Fibroblast of peridontal ligament (primary cell): ENCODE data around the gene MRPL11.
"Not testable (repeated sequence)": the region's sequence is repeated elsewhere in the genome, so short reads cannot be mapped to it uniquely, and the experiment has no call there.

Experiments used
- DNase-seq: peaks from one replicate; pipeline ENCODE4 v3.0.0-alpha.2; 2010; ENCODE audit errors: extremely low read depth

MRPL11 gene

GRCh38 chr11:66467034-66467659 lies 28.5 kb upstream of the MRPL11 start:
- DNase-seq: peak; percentile 13

- DNase-seq: peak; percentile 87
Measured at GRCh38 chr11:66466225-66467033, 27.8 kb upstream of the MRPL11 start, which contains the start of gene PELI3. Gene PELI3, plus strand, starts transcription at chr11:66466905. Its CDS starts 1,224 bp downstream, at chr11:66468129.

DNA sequence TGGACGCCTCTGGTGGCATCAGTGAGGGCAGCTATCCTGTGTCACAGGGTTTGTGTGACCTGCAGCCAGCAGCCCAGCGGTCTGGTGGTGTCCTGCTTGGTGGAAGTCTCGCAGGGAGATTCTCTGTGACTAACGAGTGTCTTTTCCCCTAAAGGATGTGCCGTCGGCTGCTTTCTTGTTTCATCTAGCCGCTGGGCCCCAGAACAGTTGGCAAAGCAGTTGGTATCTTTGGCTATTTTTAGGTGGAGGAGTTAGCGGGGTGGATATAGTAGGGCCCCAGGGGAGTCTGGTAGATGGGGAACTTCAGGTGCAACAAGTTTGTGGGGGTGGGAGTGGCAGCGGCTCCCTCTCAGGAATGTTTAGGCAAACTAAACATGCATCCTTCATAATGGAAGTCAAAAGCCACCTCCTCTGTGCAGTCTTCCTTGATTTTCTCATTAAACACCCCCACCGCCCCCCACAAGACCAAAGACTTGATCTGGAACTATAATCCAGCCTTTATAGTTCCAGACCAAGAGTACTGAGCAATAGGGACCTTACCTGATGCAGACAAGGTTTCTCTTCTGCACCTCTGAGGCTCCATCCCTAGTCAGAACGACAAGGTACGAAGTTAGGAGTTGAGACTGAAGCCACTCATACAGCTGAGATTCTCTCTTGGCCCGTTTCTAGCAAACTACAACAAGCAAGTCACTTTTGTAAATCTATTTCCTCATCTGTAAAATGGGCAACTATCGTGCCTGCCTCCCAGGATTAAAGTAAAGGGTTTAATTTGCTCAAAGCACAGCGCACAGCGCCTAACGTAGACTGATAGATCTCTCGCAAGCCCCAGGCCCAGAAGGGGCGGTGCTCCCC lies 27.0 kb upstream of the MRPL11 start:
- DNase-seq: no peak

DNA sequence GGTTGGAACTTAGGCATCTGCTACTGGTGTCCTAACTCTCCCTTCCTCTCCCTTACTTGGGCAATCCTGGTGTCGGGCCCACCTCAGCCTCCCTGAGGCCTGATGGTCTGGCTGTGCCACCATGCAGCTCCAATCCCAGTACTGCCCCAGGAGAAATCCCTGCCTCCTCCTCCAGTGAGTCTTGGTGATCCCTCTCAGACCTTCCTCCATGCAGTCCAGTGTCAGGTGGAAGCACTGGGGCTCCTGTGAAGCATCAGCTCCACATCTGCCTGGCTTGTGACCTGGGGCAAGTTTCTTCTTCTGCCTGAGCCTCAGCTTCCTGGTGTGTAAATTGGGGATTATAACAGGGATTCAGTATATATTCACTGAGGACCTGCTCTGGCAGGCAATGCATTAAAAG lies 26.3 kb upstream of the MRPL11 start:
- DNase-seq: no peak

- DNase-seq: not testable (repeated sequence)
Measured at GRCh38 chr11:66464116-66464515, 25.5 kb upstream of the MRPL11 start.

GRCh38 chr11:66462911-66463310 lies 24.3 kb upstream of the MRPL11 start:
- DNase-seq: no peak

DNA sequence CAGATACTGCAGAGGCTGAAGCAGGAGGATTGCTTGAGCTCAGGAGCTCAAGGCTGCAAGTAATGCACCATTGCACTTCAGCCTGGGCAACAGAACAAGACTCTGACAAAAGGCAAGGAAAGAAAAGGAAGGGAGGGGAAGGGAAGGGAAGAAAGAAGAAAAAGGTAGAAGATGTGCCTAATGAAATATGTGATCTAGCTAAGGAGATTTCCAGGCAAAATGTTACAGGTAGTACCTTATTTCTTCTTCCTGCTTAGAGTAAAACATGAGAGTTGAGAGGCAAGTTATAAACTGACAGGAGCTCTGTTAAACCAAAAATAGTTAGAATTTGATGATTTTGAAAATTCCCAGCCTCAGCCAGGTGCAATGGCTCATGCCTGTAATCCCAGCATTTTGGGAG lies 23.4 kb upstream of the MRPL11 start:
- no peak for DNase-seq

DNA sequence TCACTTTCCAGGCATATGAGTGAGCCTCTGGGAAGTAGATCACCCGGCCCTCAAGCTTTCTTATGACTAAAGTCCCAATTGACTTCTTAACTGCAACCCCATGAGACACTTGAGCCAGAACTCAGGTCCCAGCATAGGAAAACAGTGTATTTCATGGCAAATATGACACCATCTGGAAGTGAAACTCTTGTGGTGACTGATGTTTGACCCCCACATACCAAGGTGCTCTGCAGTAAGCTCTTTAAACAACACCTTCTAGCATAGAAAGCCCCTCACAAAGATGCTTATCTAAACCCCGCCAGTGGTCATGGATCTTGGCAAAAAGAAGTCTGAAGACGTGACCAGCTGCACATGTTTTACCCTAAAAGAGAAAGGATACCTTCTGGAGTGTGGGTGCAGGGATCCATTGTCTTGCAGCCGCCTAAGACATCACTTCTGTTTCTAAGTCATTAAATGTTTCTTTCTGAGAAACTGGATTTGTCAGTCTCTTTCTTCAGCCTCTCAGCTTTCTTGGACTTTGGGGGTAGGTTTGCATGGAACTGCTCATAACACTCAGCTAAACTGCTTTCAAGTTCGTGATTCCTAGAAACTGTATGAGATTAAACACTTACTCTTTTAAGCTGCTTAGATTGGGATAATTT lies 20.6 kb upstream of the MRPL11 start:
- no peak for DNase-seq

GRCh38 chr11:66457826-66458225 lies 19.2 kb upstream of the MRPL11 start:
- DNase-seq: no peak

GRCh38 chr11:66454828-66455227 lies 16.2 kb upstream of the MRPL11 start:
- DNase-seq: no peak

DNA sequence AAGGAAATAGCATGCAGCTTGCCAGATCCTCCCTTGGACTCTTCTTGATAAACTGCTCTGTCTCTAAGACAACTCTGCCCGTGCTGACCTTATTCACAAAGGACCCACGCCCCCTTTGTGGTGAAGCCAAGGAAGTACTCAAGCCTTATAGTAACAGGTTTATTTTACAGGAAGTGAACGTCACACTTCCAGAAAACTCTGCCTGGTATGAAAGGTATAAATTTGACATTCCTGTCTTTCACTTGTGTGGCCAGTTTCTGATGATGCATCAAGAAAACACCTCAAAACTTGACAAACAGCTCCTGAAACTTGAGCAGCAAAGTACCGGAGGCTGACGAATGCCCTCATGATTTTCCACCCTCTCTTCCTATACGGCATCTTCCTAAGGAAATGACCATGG lies 15.6 kb upstream of the MRPL11 start:
- no peak for DNase-seq

GRCh38 chr11:66451663-66452062 lies 13.0 kb upstream of the MRPL11 start:
- DNase-seq: no peak

DNA sequence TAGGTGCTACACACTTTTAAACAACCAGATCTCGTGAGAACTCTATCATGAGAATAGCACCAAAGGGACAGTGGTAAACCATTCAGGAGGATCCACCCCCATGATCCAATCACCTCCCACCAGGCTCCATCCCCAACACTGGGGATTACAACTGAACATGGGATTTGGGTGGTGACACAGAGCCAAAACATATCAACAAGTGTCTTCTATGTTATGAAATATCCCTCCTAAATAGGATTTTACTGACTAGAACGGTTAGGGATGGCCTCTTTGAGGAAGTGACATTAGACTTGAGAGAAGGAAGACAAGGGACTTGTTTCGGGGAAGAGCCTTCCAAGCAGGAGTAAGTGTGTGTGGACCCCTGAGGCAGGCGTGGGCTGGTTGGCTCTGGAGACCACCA lies 11.9 kb upstream of the MRPL11 start:
- DNase-seq: no peak

DNA sequence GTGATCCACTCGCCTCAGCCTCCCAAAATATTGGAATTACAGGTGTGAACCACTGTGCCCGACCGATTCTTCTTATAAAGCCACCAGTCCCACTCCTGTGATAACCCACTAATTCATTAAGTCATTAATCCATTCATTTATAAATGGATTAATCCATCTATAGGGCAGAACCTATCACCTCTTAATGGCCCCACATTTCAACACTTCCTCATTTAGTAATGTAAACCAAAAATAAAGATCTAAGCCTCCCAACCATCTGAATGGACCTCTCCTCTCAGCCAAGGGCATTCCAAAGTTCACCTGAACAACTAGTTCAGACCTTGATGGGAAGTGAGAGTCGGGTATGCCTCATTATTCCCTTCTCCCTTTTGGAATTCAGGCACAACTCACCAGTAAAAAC lies 9.9 kb upstream of the MRPL11 start:
- DNase-seq: no peak

DNA sequence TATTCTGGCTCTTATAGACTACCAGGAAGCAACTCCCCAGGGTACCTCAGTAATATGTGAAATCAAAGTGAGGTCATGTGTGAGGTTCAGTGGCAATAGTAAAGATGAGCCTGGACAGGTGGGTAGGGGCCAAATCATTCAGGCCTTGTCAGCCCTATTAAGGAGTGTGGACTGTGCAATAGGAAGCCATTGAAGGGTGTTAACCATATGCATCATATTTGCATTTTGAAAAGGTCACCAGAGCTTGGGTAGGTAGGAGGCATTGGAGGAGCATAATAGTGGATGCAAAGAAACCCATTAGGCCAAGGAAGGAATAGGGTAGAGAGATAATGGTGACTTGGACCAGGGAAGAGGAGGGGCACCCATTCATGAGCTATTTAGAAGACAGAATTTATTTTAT lies 8.4 kb upstream of the MRPL11 start:
- DNase-seq: no peak

DNA sequence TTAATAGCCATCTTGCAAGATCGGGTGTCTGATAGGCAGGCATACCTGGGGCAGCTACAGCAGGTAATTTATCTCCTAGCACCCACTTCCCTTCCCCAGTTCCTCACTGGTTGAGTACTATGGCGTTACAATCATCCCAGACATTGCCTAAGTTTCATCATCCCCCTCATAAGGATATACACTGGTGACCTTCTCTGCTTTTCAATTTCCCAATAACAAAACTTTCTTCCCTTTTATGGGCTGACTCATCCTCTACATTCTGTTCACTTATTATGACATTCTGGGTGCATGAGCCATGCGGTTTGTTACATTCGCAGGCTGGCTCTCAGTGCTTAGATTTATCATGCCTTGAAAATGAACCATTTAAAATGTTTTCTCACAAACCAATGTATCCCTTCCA lies 5.0 kb upstream of the MRPL11 start:
- DNase-seq: peak; percentile 92

DNA sequence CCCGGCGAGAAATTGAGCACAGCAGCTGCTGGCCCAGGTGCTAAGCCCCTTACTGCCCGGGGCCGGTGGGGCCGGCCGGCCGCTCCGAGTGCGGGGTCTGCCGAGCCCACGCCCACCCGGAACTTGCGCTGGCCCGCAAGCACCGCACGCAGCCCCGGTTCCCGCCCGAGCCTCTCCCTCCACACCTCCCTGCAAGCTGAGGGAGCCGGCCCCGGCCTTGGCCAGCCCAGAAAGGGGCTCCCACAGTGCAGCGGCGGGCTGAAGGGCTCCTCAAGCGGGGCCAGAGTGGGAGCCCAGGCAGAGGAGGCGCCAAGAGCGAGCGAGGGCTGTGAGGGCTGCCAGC lies 2.3 kb upstream of the MRPL11 start:
- not testable (repeated sequence) for DNase-seq

DNA sequence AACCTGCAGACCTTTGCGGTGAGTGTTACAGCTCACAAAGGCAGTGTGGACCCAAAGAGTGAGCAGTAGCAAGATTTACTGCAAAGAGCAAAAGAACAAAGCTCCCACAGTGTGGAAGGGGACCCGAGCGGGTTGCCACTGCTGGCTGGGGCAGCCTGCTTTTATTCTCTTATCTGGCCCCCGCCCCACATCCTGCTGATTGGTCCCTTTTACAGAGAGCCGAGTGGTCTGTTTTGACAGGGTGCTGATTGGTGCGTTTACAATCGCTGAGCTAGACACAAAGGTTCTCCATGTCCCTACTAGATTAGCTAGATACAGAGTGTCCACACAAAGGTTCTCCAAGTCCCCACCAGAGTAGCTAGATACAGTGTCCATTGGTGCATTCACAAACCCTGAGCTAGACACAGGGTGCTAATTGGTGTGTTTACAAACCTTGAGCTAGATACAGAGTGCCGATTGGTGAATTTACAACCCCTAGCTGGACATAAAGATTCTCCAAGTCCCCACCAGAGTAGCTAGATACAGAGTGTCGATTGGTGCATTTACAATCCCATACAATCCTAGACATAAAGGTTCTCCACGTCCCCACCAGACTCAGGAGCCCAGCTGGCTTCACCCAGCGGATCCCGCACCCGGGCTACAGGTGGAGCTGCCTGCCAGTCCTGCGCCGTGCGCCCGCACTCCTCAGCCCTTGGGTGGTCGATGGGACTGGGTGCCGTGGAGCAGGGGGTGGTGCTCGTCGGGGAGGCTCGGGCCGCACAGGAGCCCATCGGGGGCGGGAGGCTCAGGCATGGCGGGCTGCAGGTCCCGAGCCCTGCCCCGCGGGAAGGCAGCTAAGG lies 1.7 kb upstream of the MRPL11 start:
- DNase-seq: not testable (repeated sequence)

DNA sequence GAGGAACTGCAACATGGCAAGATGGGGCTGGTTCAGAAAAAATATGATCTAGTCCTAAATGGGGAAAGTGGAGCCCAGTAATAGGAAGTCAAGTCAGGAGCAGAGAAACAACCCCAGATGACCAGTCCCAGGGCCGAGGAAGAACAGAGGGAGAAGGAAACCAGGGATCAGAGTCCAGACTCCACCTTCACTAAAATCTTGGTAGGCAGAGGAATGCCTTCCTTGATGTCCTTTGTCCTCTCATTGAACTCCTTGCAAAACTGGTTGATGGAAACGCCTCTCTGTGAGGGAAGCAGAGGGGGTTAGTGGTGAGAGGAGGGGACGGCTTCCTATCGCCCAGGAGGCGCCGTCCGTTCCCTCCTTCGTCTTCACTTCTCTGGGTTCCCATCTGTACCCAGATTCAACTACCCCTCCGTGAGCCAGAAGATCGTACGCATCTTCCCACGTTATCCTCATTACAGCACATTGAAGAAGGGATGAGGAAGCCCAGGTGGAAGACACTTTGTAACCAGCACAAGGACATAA lies 607 bp downstream of the MRPL11 start:
- peak; percentile 6 for DNase-seq

DNA sequence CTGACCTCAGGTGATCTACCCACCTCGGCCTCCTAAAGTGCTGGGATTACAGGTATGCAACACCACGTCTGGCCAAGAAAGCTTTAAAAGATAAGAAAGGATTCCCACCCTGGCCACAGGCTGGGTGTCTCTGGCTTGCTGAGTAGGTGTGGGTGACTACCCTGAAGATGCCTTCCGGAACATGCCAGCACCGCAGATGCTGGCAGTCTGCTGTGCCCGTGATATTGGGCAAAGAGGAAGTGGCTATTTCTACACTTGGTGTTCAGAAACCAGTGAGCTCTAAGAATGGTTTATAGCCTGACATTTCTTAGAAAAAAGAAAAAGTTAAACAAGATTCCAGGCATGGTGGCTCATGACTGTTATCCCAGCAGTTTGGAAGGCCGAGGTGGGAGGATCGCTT lies 6.1 kb downstream of the MRPL11 start:
- DNase-seq: no peak

GRCh38 chr11:66431871-66432329 lies 6.7 kb downstream of the MRPL11 start:
- not testable (repeated sequence) for DNase-seq
